HEK293 (cell line): ENCODE results near the gene PPP1R36.

Experiments used
- CTCF ChIA-PET: fragments of 350-600 bp; formaldehyde crosslinking; extraction: SDS; loops from one replicate; lab custom pipeline; 2021; ENCODE audit warnings: antibody characterized with exemption; lab: Yijun Ruan, JAX
- POLR2A ChIA-PET: fragments of 300-600 bp; formaldehyde crosslinking; extraction: SDS; loops from one replicate; lab custom pipeline; 2020; ENCODE audit warnings: antibody characterized with exemption, inconsistent platforms; lab: Yijun Ruan, JAX
- H3K27ac ChIP-seq: fragments of 200-500 bp; sonication (Bioruptor generic); 2 replicates; pipeline ENCODE4 v1.5.1; 2014; ENCODE audit warnings: low read depth, low read length, control low read depth, inconsistent platforms; ENCODE audit errors: extremely low read depth
- H3K36me3 ChIP-seq, 2 experiments: fragments of 200-500 bp in 1 of 2; sonication (Bioruptor generic) in 1 of 2; 1 replicate in 1 of 2; 2 replicates in 1 of 2; pipeline ENCODE4 v1.5.1; 2014 to 2017; ENCODE audit warnings: inconsistent platforms in 2 of 2, low read length in 2 of 2; ENCODE audit not compliant: control insufficient read depth in 2 of 2, insufficient read depth in 1 of 2
- H3K4me1 ChIP-seq: fragments of 200-500 bp; sonication (Bioruptor generic); 2 replicates; pipeline ENCODE4 v1.5.1; 2014; ENCODE audit warnings: mild to moderate bottlenecking, low read length, inconsistent platforms; ENCODE audit not compliant: control insufficient read depth, insufficient read depth
- H3K4me3 ChIP-seq: 2 replicates; pipeline ENCODE4 v1.5.1; 2011; ENCODE audit warnings: low read depth, mild to moderate bottlenecking, control low read depth, low read length, moderate library complexity
- H3K9me3 ChIP-seq: fragments of 200-500 bp; sonication (Bioruptor generic); 2 replicates; pipeline ENCODE4 v1.5.1; 2014; ENCODE audit warnings: low read depth, low read length, inconsistent platforms; ENCODE audit not compliant: control insufficient read depth, insufficient read depth
- FEZF1 ChIP-seq: fragments of 450-650 bp; formaldehyde crosslinking; IDR thresholded peaks from 2 replicates; pipeline ENCODE4 v1.5.1; 2016; ENCODE audit warnings: missing biosample characterization, missing genetic modification characterization
- GLIS2 ChIP-seq: fragments of 450-650 bp; formaldehyde crosslinking; IDR thresholded peaks from 2 replicates; pipeline ENCODE4 v1.5.1; 2016; ENCODE audit warnings: missing biosample characterization, missing genetic modification characterization
- HOXD13 ChIP-seq: sonication (generic); formaldehyde crosslinking; IDR thresholded peaks from 2 replicates; pipeline ENCODE4 v1.8.0; 2022; ENCODE audit warnings: missing genetic modification reagents, borderline replicate concordance
- OSR2 ChIP-seq: fragments of 450-650 bp; formaldehyde crosslinking; IDR thresholded peaks from 2 replicates; pipeline ENCODE4 v1.5.1; 2016; ENCODE audit warnings: missing biosample characterization, missing genetic modification characterization
- PRDM1 ChIP-seq: fragments of 450-650 bp; formaldehyde crosslinking; IDR thresholded peaks from 2 replicates; pipeline ENCODE4; 2016; ENCODE audit warnings: missing biosample characterization, missing genetic modification characterization
- PRDM4 ChIP-seq: fragments of 450-650 bp; formaldehyde crosslinking; IDR thresholded peaks from 2 replicates; pipeline ENCODE4 v1.5.1; 2017; ENCODE audit warnings: missing biosample characterization, missing genetic modification characterization
- SP7 ChIP-seq: fragments of 450-650 bp; formaldehyde crosslinking; IDR thresholded peaks from 2 replicates; pipeline ENCODE4 v1.5.1; 2016; ENCODE audit warnings: missing biosample characterization, missing genetic modification characterization
- ZBTB8A ChIP-seq: fragments of 450-650 bp; formaldehyde crosslinking; IDR thresholded peaks from 2 replicates; pipeline ENCODE4 v1.5.1; 2016; ENCODE audit warnings: missing biosample characterization, missing genetic modification characterization
- ZEB2 ChIP-seq: fragments of 450-650 bp; formaldehyde crosslinking; IDR thresholded peaks from 2 replicates; pipeline ENCODE4 v1.5.1; 2016; ENCODE audit warnings: missing biosample characterization, missing genetic modification characterization
- ZFP41 ChIP-seq: fragments of 450-650 bp; formaldehyde crosslinking; IDR thresholded peaks from 2 replicates; pipeline ENCODE4 v1.5.1; 2016; ENCODE audit warnings: missing biosample characterization, missing genetic modification characterization, borderline replicate concordance
- ZNF121 ChIP-seq: fragments of 450-650 bp; formaldehyde crosslinking; IDR thresholded peaks from 2 replicates; pipeline ENCODE4 v1.5.1; 2016; ENCODE audit warnings: missing biosample characterization, missing genetic modification characterization
- ZNF157 ChIP-seq: fragments of 450-650 bp; formaldehyde crosslinking; IDR thresholded peaks from 2 replicates; pipeline ENCODE4 v1.5.1; 2016; ENCODE audit warnings: missing biosample characterization, missing genetic modification characterization
- ZNF169 ChIP-seq: fragments of 450-650 bp; formaldehyde crosslinking; IDR thresholded peaks from 2 replicates; pipeline ENCODE4 v1.5.1; 2016; ENCODE audit warnings: missing biosample characterization, missing genetic modification characterization
- ZNF211 ChIP-seq: fragments of 450-650 bp; formaldehyde crosslinking; IDR thresholded peaks from 2 replicates; pipeline ENCODE4 v1.5.1; 2016; ENCODE audit warnings: low read depth, missing biosample characterization, missing genetic modification characterization
- ZNF341 ChIP-seq: fragments of 450-650 bp; formaldehyde crosslinking; IDR thresholded peaks from 2 replicates; pipeline ENCODE4; 2016; ENCODE audit warnings: low read depth, missing biosample characterization, missing genetic modification characterization
- ZNF366 ChIP-seq: fragments of 450-650 bp; formaldehyde crosslinking; conservative IDR thresholded peaks from 2 replicates; pipeline ENCODE4 v1.5.1; 2016; ENCODE audit warnings: missing biosample characterization, missing genetic modification characterization
- ZNF510 ChIP-seq: fragments of 450-650 bp; formaldehyde crosslinking; IDR thresholded peaks from 2 replicates; pipeline ENCODE4 v1.5.1; 2018; ENCODE audit warnings: mild to moderate bottlenecking, missing genetic modification characterization, missing biosample characterization; ENCODE audit not compliant: insufficient replicate concordance
- ZNF530 ChIP-seq: fragments of 450-650 bp; formaldehyde crosslinking; IDR thresholded peaks from 2 replicates; pipeline ENCODE4 v1.5.1; 2016; ENCODE audit warnings: low read depth, missing biosample characterization, missing genetic modification characterization
- ZNF626 ChIP-seq: fragments of 450-650 bp; sonication (Bioruptor Pico); formaldehyde crosslinking; IDR thresholded peaks from 2 replicates; pipeline ENCODE4 v1.5.1; 2018; ENCODE audit warnings: missing biosample characterization, missing genetic modification characterization, inconsistent platforms
- ZNF670 ChIP-seq: fragments of 450-650 bp; formaldehyde crosslinking; IDR thresholded peaks from 2 replicates; pipeline ENCODE4 v1.5.1; 2016; ENCODE audit warnings: missing biosample characterization, missing genetic modification characterization, low read depth
- ZNF768 ChIP-seq: fragments of 450-650 bp; formaldehyde crosslinking; IDR thresholded peaks from 2 replicates; pipeline ENCODE4 v1.5.1; 2018; ENCODE audit warnings: missing biosample characterization, mild to moderate bottlenecking, missing genetic modification characterization
- ZNF792 ChIP-seq: fragments of 450-650 bp; formaldehyde crosslinking; IDR thresholded peaks from 2 replicates; pipeline ENCODE4 v1.5.1; 2016; ENCODE audit warnings: missing biosample characterization, missing genetic modification characterization
- ZSCAN18 ChIP-seq: fragments of 450-650 bp; formaldehyde crosslinking; IDR thresholded peaks from 2 replicates; pipeline ENCODE4 v1.5.1; 2016; ENCODE audit warnings: missing biosample characterization, missing genetic modification characterization
- TF ChIP-seq, protein P1 (sequence below): fragments of 450-650 bp; IDR thresholded peaks from 2 replicates; pipeline ENCODE4 v1.5.1; 2018; ENCODE audit warnings: missing biosample characterization, mild to moderate bottlenecking, missing genetic modification characterization
- TF ChIP-seq, protein P2 (sequence below): fragments of 450-650 bp; formaldehyde crosslinking; IDR thresholded peaks from 2 replicates; pipeline ENCODE4 v1.5.1; 2016; ENCODE audit warnings: missing biosample characterization, missing genetic modification characterization, borderline replicate concordance

PPP1R36 gene

GRCh38 chr14:64513271-64513670 lies 36.5 kb upstream of the PPP1R36 start:
- no peak for TF ChIP-seq GLIS2 (tag by site-specific recombination)
- TF ChIP-seq, protein P1, sequence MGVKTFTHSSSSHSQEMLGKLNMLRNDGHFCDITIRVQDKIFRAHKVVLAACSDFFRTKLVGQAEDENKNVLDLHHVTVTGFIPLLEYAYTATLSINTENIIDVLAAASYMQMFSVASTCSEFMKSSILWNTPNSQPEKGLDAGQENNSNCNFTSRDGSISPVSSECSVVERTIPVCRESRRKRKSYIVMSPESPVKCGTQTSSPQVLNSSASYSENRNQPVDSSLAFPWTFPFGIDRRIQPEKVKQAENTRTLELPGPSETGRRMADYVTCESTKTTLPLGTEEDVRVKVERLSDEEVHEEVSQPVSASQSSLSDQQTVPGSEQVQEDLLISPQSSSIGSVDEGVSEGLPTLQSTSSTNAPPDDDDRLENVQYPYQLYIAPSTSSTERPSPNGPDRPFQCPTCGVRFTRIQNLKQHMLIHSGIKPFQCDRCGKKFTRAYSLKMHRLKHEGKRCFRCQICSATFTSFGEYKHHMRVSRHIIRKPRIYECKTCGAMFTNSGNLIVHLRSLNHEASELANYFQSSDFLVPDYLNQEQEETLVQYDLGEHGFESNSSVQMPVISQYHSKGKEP (tag by site-specific recombination), result no peak
- TF ChIP-seq ZNF510 (tag by site-specific recombination), result no peak
- no peak for TF ChIP-seq ZNF530 (tag by site-specific recombination)
- TF ChIP-seq ZNF670 (tag by site-specific recombination), result no peak
- TF ChIP-seq ZNF169 (tag by site-specific recombination), result no peak
- no peak for TF ChIP-seq ZEB2 (tag by site-specific recombination)
- no peak for TF ChIP-seq ZFP41 (tag by site-specific recombination)
- TF ChIP-seq SP7 (tag by site-specific recombination), result no peak
- TF ChIP-seq OSR2 (tag by site-specific recombination), result no peak
- no peak for TF ChIP-seq ZNF768 (tag by site-specific recombination)
- TF ChIP-seq ZBTB8A (tag by site-specific recombination), result no peak
- no peak for TF ChIP-seq ZNF341
- no peak for TF ChIP-seq ZNF157 (tag by site-specific recombination)
- no peak for TF ChIP-seq ZNF211 (tag by site-specific recombination)
- H3K4me3 ChIP-seq, result no peak overlapping the region
- no peaks in the 10 kb centered on the region for H3K9me3 ChIP-seq
- ChIA-PET CTCF (interaction anchor here (0.6 to 0.9 kb wide), 4 partner anchors 9 to 287 kb away, joined by 3 to 4 read pairs (median 4); partner anchors contain the start of gene HSPA2), POLR2A (no interaction called here)
- no peaks in the 10 kb centered on the region; a peak in 1 of 3 replicates for H3K36me3 ChIP-seq
- peaks cover 10% of the 10 kb centered on the region for H3K4me1 ChIP-seq
- no peak overlapping the region for H3K27ac ChIP-seq

DNA sequence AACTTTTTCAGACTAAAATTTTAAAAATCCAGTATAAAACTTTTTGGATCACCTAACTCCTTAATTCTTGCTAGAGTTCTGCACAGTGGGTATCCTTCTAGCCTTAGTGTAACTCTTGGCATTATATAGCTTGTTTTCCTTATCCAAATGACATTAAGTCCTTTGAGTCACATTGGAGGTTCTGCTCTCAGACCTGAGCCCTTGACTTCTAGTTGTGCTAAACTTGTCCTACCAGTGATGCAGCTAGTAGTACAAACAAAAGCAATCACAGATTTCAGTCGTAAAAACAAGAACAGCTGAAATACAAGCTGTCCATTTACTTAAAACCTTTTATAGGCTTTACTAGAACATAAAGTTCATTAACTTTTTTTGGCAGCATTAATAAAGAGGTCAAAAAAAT lies 34.7 kb upstream of the PPP1R36 start:
- Histone ChIP-seq H3K4me1 (peaks cover 10% of the 10 kb centered on the region), H3K9me3 (no peaks in the 10 kb centered on the region), H3K27ac (no peak overlapping the region), H3K4me3 (no peak overlapping the region), H3K36me3 (no peaks in the 10 kb centered on the region; a peak in 2 of 3 replicates)
- POLR2A ChIA-PET, result interaction anchor here (0.6 to 2.3 kb wide), 2 partner anchors 10 to 159 kb away, joined by 4 to 12 read pairs; partner anchors contain the start of gene ZBTB1
- CTCF ChIA-PET, result interaction anchor here (0.7 to 1.2 kb wide), 2 partner anchors 62 to 122 kb away, joined by 4 to 6 read pairs; no protein-coding TSS in a partner anchor
- TF ChIP-seq ZSCAN18 (tag by site-specific recombination), result no peak
- TF ChIP-seq ZNF626 (tag by site-specific recombination), result no peak
- TF ChIP-seq FEZF1 (tag by site-specific recombination), result no peak
- TF ChIP-seq ZNF121 (tag by site-specific recombination), result no peak
- TF ChIP-seq PRDM4 (tag by site-specific recombination), result no peak
- TF ChIP-seq PRDM1 (tag by site-specific recombination), result no peak
- TF ChIP-seq ZNF792 (tag by site-specific recombination), result no peak
- no peak for TF ChIP-seq HOXD13 (CRISPR knock-in tag)
- TF ChIP-seq, protein P2, sequence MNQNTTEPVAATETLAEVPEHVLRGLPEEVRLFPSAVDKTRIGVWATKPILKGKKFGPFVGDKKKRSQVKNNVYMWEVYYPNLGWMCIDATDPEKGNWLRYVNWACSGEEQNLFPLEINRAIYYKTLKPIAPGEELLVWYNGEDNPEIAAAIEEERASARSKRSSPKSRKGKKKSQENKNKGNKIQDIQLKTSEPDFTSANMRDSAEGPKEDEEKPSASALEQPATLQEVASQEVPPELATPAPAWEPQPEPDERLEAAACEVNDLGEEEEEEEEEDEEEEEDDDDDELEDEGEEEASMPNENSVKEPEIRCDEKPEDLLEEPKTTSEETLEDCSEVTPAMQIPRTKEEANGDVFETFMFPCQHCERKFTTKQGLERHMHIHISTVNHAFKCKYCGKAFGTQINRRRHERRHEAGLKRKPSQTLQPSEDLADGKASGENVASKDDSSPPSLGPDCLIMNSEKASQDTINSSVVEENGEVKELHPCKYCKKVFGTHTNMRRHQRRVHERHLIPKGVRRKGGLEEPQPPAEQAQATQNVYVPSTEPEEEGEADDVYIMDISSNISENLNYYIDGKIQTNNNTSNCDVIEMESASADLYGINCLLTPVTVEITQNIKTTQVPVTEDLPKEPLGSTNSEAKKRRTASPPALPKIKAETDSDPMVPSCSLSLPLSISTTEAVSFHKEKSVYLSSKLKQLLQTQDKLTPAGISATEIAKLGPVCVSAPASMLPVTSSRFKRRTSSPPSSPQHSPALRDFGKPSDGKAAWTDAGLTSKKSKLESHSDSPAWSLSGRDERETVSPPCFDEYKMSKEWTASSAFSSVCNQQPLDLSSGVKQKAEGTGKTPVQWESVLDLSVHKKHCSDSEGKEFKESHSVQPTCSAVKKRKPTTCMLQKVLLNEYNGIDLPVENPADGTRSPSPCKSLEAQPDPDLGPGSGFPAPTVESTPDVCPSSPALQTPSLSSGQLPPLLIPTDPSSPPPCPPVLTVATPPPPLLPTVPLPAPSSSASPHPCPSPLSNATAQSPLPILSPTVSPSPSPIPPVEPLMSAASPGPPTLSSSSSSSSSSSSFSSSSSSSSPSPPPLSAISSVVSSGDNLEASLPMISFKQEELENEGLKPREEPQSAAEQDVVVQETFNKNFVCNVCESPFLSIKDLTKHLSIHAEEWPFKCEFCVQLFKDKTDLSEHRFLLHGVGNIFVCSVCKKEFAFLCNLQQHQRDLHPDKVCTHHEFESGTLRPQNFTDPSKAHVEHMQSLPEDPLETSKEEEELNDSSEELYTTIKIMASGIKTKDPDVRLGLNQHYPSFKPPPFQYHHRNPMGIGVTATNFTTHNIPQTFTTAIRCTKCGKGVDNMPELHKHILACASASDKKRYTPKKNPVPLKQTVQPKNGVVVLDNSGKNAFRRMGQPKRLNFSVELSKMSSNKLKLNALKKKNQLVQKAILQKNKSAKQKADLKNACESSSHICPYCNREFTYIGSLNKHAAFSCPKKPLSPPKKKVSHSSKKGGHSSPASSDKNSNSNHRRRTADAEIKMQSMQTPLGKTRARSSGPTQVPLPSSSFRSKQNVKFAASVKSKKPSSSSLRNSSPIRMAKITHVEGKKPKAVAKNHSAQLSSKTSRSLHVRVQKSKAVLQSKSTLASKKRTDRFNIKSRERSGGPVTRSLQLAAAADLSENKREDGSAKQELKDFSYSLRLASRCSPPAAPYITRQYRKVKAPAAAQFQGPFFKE (tag by site-specific recombination), result no peak
- no peak for TF ChIP-seq ZNF366 (tag by site-specific recombination)
